CD4-positive, alpha-beta T cell treated with Interleukin-4 for 4 hours (primary cell): ENCODE results near the gene HARS2.
"Not testable (repeated sequence)": the region's sequence is repeated elsewhere in the genome, so short reads cannot be mapped to it uniquely, and the experiment has no call there.

Experiments used
- DNase-seq: peaks from one replicate; pipeline ENCODE4 v3.0.0-alpha.2; 2020

HARS2 gene

DNA sequence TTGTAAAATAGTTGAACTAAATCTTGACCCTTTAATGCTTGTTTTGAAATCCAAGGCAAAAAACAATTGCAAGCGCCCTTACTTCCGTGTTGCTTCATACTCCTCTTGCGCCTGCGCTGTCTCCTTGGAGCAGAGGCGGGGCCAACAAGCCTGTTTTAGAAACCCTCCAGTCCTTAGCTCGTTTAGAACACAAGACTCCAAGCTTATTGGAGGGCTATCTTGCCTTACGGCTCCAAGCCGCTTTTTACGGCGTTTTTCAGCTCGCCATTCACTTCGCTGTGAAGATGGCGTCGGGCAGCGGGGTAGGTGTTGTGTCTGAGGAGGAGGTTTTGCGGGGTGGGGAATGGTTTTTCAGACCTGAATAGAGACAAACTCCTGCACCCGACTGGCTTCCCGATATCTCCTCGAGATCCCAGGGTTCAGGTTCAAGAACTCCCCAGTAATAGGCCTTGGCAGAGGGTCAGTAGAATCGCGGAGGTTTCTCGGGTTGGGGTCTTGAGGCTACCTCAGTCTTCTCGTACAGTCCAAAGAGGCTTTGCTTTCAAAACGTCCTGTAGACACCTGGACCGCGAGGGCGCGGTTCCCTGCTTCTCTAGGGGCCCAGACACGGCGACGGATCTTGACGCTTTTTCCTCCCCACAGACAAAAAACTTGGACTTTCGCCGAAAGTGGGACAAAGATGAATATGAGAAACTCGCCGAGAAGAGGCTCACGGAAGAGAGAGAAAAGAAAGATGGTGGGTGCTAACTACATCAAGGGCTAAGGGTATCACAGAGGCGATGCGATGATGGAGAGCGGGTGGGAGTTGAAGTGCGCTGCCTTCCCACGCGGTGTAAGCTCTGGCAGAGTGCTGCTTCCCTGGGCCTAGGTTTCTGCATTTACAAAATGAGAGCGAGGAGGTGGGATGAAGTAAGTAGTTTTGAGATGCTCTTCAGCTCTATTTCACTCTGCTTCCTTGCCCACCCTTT lies 9.2 kb downstream of the HARS2 start, which contains the start of gene ZMAT2:
ZMAT2 (plus strand) TSS at position 271 of the 968 bp plus-strand sequence; CDS start at position 285, 14 bp downstream.
- DNase-seq, result peak; percentile 97

DNA sequence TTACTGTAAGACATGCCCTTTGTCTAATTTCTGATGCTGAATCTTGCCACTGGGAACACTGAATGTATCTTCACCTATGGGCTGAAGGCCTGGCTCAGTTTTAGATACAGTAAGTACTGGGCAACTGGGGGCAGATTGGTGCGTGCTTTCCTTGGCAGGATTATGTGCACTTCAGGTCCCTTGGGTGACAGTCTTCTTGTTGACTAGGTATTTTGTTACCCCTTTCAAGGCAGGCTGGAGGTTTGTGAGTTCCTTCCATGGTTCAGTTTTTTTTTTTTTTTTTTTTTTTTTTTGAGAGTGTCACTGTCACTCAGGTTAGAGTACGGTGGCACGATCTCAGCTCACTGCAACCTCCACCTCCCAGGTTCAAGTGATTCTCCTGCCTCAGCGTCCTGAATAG lies 16.6 kb downstream of the HARS2 start:
- DNase-seq, result no peak

DNA sequence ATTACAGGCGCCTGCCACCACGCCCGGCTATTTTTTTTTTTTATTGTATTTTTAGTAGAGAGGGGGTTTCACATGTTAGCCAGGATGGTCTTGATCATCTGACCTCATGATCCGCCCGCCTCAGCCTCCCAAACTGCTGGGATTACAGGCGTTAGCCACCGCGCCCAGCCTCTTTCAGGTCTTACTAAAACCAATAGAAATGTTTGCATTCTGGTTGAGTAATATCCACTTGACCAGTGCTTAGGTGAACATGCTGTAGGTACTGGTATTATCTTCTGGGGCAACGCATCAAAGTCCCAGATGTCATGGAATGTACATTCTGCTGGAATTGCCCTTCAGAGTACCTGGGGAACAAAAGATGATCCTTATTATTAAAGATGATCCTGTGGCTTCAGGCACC lies 17.5 kb downstream of the HARS2 start:
- not testable (repeated sequence) for DNase-seq

DNA sequence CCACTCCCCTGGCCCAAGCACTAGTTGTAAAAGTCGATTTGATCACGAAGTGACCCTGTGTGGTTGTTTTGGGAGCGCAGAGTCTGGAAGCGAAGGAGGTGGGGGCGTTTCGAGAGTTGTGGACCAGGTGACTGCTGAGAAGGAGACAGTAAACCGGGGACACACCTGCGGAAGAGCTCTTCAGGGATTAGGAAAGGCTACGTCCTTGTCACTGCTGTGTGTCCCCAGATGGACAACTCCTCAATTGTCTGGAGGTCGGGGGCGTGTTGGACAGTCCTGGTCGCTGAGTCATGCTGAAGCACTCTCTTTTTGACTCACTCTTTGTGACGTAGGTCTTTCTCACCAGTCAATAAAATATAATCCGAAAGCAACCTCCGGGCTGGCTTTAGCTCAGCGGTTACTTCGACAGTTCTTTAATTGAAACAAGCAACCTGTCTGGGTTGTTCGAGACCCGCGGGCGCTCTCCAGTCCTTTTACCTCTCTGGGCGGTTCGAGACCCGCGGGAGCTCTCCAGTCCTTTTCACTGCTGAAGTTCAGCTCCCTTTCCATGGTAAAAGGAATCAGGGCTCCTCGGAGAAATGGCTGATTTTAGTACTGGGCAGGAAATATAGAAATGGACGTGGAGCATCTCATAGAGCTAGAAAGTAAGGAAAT lies 19.8 kb downstream of the HARS2 start:
- DNase-seq, result peak; percentile 97

DNA sequence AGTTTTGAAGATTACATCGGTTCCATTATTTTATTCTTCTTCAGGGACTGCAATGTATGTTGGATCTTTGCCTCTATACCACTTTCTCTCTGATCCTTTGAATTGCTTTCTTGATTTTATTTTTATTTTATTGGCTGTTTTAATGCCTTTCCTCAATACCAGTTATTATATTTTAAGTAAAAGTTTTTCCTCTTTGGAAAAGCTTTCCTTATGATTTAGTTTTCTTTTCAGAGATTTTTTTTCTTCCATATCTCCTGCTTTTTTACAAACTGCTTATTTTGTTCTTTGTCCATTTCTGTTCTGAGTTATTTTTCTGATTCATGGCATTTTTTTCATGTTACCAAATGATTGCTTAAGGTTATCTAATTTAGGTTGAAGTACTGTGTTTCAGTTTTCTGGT lies 20.5 kb downstream of the HARS2 start:
- DNase-seq, result no peak

DNA sequence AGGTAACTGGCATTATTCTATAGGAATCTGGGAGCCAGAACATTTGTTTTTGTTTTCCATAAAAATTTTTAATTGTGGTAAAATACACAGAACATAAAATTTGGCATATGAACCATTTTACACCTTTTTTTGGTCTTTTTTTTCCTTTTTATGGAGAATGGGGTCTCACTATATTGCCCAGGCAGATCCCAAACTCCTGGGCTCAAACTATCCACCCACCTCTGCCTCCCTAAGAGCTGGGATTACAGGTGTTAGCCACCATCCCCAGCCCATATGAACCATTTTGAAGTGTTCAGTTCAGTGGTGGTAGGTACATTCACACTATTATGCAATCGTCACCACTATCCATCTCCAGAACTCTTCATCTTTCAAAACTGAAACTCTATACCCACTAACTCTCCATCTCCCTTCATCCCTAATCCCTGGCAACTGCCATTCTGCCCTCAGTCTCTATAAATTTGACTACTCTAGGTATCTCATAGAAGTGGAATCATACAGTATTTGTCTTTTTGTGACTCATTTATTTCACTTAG lies 22.4 kb downstream of the HARS2 start:
- DNase-seq, result no peak

DNA sequence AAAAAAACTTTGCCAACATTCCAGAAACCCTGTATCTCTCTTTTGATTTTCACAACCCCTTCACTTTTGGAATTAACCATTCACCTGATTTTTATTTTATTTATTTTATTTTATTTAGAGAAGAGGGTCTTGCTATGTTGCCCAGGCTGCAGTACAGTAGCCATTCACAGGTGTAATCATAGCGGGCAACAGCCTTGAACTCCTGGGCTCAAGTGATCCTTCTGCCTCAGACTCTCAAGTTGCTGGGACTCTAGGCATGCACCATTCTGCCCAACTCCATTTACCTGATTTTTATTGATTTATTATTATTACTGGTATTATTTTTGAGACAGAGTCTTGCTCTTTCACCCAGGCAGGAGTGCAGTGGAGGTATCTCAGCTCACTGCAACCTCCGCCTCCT lies 25.0 kb downstream of the HARS2 start:
- DNase-seq, result not testable (repeated sequence)

DNA sequence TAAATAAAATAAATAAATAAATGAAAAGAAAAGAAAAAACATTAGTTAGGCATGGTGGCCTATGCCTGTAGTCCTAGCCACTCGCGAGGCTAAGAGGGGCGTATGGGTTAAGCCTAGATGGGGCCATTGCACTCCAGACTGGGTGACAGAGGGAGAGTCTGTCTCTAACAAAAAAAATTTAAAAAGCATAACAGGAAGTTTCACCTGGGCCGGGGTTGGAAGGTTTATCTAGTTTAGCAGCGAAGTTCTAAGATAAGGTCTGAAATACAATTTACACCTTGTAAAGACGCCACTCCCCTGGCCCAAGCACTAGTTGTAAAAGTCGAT lies 27.0 kb downstream of the HARS2 start:
- no peak for DNase-seq

DNA sequence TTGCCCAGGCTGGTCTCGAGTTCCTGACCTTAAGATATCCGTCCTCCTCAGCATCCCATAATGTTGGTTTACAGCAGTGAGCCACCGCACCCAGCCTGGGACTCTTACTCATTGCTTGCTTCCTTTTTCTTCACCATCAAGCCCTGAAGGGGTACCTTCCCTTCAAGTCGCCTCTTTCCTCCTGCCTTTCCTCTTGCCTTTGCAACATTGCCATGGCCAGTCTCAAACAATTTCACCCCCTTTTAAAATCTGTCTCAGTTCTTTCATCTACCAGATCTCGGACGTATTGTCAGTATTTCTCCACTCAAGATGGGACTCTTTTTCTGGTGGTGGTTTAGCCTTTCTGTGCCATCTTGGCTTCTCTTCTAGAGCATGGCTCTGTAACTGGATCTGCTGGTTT lies 29.5 kb downstream of the HARS2 start:
- DNase-seq, result not testable (repeated sequence)

DNA sequence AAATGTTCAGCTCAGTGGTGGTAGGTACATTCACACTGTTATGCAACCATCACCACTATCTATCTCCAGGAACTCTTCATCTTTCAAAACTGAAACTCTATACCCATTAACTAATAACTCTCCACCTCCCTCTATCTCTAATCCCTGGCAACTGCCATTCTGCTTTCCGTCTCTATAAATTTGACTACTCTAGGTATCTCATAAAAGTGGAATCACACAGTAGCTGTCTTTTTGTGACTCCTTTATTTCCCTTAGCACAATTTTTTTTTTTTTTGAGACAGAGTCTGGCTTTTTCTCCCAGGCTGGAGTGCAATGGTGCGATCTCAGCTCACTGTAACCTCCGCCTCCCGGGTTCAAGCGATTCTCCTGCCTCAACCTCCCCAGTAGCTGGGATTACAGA lies 30.1 kb downstream of the HARS2 start:
- DNase-seq, result not testable (repeated sequence)

DNA sequence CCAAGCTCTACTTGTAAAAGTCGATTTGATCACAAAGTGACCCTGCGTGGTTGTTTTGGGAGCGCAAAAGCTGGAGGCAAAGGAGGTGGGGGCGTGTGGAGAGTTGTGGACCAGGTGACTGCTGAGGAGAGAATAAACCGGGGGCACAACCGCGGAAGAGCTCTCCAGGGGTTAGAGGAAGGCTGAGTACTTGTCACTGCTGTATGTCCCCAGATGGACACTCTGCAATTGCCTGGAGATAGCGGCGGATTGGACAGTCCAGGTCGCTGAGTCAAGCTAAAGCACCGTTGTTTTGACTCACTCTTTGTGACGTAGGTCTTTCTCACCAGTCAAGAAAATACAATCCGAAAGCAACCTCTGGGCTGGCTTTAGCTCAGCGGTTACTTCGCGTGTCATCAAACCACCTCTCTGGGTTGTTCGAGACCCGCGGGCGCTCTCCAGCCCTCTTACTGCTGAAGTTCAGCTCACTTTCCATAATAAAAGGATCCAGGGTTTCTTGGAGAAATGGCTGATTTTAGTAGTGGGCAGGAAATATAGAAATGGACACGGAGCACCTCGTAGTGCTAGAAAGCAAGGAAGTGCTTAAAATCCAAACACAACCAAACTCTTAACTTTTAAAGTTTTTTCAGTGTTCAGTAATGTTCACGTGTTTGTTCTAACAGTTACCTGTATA lies 34.7 kb downstream of the HARS2 start:
- DNase-seq, result peak; percentile 59

DNA sequence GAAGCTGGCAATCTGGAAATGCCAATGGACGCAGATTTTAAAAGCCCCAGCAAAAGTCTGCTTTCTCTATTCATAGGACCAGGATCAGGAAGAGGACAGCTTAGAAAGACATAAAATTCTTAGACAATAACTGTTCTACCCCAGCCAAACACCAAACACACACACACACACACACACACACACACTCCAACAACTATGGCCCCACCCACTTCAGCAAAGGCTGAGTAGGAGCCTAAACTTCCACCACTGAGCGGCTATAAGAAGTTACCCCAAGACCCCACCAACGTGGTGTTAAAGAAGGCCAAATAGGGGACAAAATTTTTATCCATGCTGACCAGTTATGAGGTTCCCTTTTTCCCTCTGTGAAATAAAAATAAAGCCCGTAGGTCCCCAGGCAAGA lies 41.8 kb downstream of the HARS2 start:
- no peak for DNase-seq

DNA sequence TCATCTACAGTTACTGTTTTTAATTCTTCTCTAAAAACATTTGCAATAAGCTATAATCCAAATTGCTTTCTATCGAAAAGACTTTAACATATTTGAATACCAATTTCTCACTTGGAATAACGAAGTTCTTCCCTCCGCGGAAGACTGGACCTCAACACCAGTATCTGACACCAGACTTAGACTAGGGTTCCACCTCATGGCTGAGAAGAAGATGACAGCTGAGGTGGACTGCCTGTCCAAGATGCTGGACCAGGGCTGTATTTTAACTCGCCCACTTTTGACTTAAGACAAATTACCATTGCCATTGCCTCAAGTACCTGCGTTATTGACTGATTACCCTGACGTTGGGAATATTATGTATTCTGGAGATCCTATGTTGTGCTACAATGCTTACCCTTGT lies 43.1 kb downstream of the HARS2 start:
- DNase-seq, result no peak

DNA sequence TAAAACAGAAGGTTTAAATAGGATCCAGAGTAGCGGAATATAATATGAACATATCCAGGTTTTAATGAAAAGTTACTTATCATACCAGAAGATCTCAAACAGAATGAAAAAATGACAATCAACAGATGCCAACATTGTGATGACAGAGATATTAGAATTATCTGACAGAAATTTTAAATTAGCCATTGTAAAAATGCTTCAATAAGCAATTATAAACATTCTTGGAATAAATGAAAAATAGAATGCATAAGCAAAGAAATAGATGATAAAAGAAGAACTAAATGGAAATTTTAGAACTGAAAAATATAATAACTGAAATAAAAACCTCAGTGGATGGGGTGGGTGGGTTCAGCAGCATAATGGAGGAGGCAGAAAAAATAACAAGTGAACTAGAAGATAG lies 46.2 kb downstream of the HARS2 start:
- no peak for DNase-seq

DNA sequence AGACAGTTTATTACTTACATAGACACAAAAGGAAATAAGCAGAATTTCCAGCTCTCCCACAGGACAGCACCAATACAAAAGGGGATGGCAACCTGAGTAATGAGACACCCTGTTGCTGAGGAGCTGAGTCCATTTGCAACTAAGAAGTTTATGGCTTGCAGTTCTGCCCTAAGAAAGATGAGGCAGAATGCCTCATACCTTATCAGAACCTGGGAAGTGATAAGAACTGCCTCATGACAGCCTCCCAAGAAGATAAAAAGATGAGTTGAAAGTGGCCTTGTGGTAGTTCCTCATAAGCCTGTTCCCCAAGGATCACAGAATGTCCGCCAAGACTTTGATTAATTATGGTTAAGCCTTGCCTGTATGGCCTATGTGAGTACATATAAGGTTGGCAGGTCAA lies 50.7 kb downstream of the HARS2 start:
- DNase-seq, result no peak
